GM18499 (cell line): ENCODE results near the gene SPATA46.

Experiments
- ATAC-seq: cut with Tn5 transposase; IDR thresholded peaks from one replicate; pipeline ENCODE4 v1.9.1; 2021; ENCODE audit warnings: moderate number of reproducible peaks; ENCODE audit not compliant: insufficient read depth, unreplicated experiment

The SPATA46 gene

GRCh38 chr1:162391790-162392563 lies 15.3 kb upstream of the SPATA46 start:
- ATAC-seq, result no peak

GRCh38 chr1:162390396-162391185 lies 13.9 kb upstream of the SPATA46 start:
- ATAC-seq, result no peak

GRCh38 chr1:162389971-162390370 lies 13.3 kb upstream of the SPATA46 start:
- no peak for ATAC-seq

- no peak for ATAC-seq
Measured at GRCh38 chr1:162389021-162389818, 12.6 kb upstream of the SPATA46 start.

- no peak for ATAC-seq
Measured at GRCh38 chr1:162388615-162389014, 12.0 kb upstream of the SPATA46 start.

- no peak for ATAC-seq
Measured at GRCh38 chr1:162388083-162388594, 11.5 kb upstream of the SPATA46 start.

- no peak for ATAC-seq
Measured at GRCh38 chr1:162387226-162388082, 10.8 kb upstream of the SPATA46 start.

- ATAC-seq, result no peak
Measured at GRCh38 chr1:162386292-162387225, 9.9 kb upstream of the SPATA46 start.

- ATAC-seq, result no peak
Measured at GRCh38 chr1:162385702-162386101, 9.0 kb upstream of the SPATA46 start.

- ATAC-seq, result no peak
Measured at GRCh38 chr1:162385280-162385623, 8.6 kb upstream of the SPATA46 start.

- ATAC-seq, result no peak
Measured at GRCh38 chr1:162384601-162385279, 8.1 kb upstream of the SPATA46 start.

- ATAC-seq, result no peak
Measured at GRCh38 chr1:162384116-162384515, 7.5 kb upstream of the SPATA46 start.

- no peak for ATAC-seq
Measured at GRCh38 chr1:162383516-162383915, 6.9 kb upstream of the SPATA46 start.

GRCh38 chr1:162383091-162383490 lies 6.4 kb upstream of the SPATA46 start:
- no peak for ATAC-seq

GRCh38 chr1:162381941-162382750 lies 5.5 kb upstream of the SPATA46 start:
- ATAC-seq, result no peak

- ATAC-seq, result no peak
Measured at GRCh38 chr1:162381383-162381782, 4.7 kb upstream of the SPATA46 start, which contains the start of gene C1orf226. Gene C1orf226 (plus strand): TSS chr1:162381728. CDS start chr1:162381902, 174 bp downstream.
